Stimulated activated CD4-positive, alpha-beta T cell treated with anti-CD3 and anti-CD28 coated beads, Interleukin-15, amount 100 ng/mL, for 48 hours (primary cell): ENCODE data around the gene OSBP2.
"Not testable (repeated sequence)": the region's sequence is repeated elsewhere in the genome, so short reads cannot be mapped to it uniquely, and the experiment has no call there.

Source experiments
- DNase-seq, 2 donors: peaks; one replicate each; pipeline ENCODE4 v3.0.0-alpha.2; 2020; ENCODE audit warnings: low read depth in 2 of 2

Gene OSBP2

GRCh38 chr22:30694640-30695350 lies at the start of gene OSBP2:
TSS of gene OSBP2 (plus strand) at chr22:30694874. CDS start at chr22:30694910, 36 bp downstream.
- no peak for DNase-seq

- no peak for DNase-seq
Observed at GRCh38 chr22:30646518-30647160, 48.0 kb upstream of the OSBP2 start.

- DNase-seq = no peak
Observed at GRCh38 chr22:30647536-30647935, 47.1 kb upstream of the OSBP2 start.

GRCh38 chr22:30648825-30649224 lies 45.8 kb upstream of the OSBP2 start:
- DNase-seq = no peak

GRCh38 chr22:30649430-30650007 lies 45.2 kb upstream of the OSBP2 start:
- peak; percentile 79 to 81 for DNase-seq

GRCh38 chr22:30650508-30651116 lies 44.1 kb upstream of the OSBP2 start:
- no peak for DNase-seq

- no peak for DNase-seq
Observed at GRCh38 chr22:30652852-30653251, 41.8 kb upstream of the OSBP2 start.

GRCh38 chr22:30654361-30654760 lies 40.3 kb upstream of the OSBP2 start:
- no peak for DNase-seq

- DNase-seq = no peak
Observed at GRCh38 chr22:30655532-30655931, 39.1 kb upstream of the OSBP2 start.

- DNase-seq = no peak
Observed at GRCh38 chr22:30662040-30662439, 32.6 kb upstream of the OSBP2 start.

GRCh38 chr22:30664798-30665197 lies 29.9 kb upstream of the OSBP2 start:
- DNase-seq = no peak

GRCh38 chr22:30665266-30665665 lies 29.4 kb upstream of the OSBP2 start:
- no peak for DNase-seq

- DNase-seq = no peak
Observed at GRCh38 chr22:30665786-30666185, 28.9 kb upstream of the OSBP2 start.

GRCh38 chr22:30667107-30667493 lies 27.6 kb upstream of the OSBP2 start:
- no peak for DNase-seq

GRCh38 chr22:30667494-30668385 lies 26.9 kb upstream of the OSBP2 start, which contains the start of gene DUSP18:
TSS of gene DUSP18 (minus strand) at chr22:30667875. CDS start at chr22:30664003, 3,872 bp downstream.
- DNase-seq = peak; percentile 86 to 89

- DNase-seq = no peak
Observed at GRCh38 chr22:30668386-30668710, 26.3 kb upstream of the OSBP2 start.

GRCh38 chr22:30671071-30671470 lies 23.6 kb upstream of the OSBP2 start:
- no peak for DNase-seq

GRCh38 chr22:30673136-30673535 lies 21.5 kb upstream of the OSBP2 start:
- no peak for DNase-seq

GRCh38 chr22:30674482-30674881 lies 20.2 kb upstream of the OSBP2 start:
- no peak for DNase-seq

GRCh38 chr22:30675436-30675835 lies 19.2 kb upstream of the OSBP2 start:
- no peak for DNase-seq

GRCh38 chr22:30676565-30676964 lies 18.1 kb upstream of the OSBP2 start:
- not testable (repeated sequence) for DNase-seq
